HEK293 (cell line): ENCODE results near the gene SAC3D1.

ENCODE experiments used
- CTCF ChIA-PET: fragments of 350-600 bp; formaldehyde crosslinking; extraction: SDS; loops from one replicate; lab custom pipeline; 2021; ENCODE audit warnings: antibody characterized with exemption; lab: Yijun Ruan, JAX
- POLR2A ChIA-PET: fragments of 300-600 bp; formaldehyde crosslinking; extraction: SDS; loops from one replicate; lab custom pipeline; 2020; ENCODE audit warnings: antibody characterized with exemption, inconsistent platforms; lab: Yijun Ruan, JAX
- H3K27ac ChIP-seq: fragments of 200-500 bp; sonication (Bioruptor generic); 2 replicates; pipeline ENCODE4 v1.5.1; 2014; ENCODE audit warnings: low read depth, low read length, control low read depth, inconsistent platforms; ENCODE audit errors: extremely low read depth
- H3K36me3 ChIP-seq, 2 experiments: fragments of 200-500 bp in 1 of 2; sonication (Bioruptor generic) in 1 of 2; 1 replicate in 1 of 2; 2 replicates in 1 of 2; pipeline ENCODE4 v1.5.1; 2014 to 2017; ENCODE audit warnings: inconsistent platforms in 2 of 2, low read length in 2 of 2; ENCODE audit not compliant: control insufficient read depth in 2 of 2, insufficient read depth in 1 of 2
- H3K4me1 ChIP-seq: fragments of 200-500 bp; sonication (Bioruptor generic); 2 replicates; pipeline ENCODE4 v1.5.1; 2014; ENCODE audit warnings: mild to moderate bottlenecking, low read length, inconsistent platforms; ENCODE audit not compliant: control insufficient read depth, insufficient read depth
- H3K4me3 ChIP-seq: 2 replicates; pipeline ENCODE4 v1.5.1; 2011; ENCODE audit warnings: low read depth, mild to moderate bottlenecking, control low read depth, low read length, moderate library complexity
- H3K9me3 ChIP-seq: fragments of 200-500 bp; sonication (Bioruptor generic); 2 replicates; pipeline ENCODE4 v1.5.1; 2014; ENCODE audit warnings: low read depth, low read length, inconsistent platforms; ENCODE audit not compliant: control insufficient read depth, insufficient read depth
- EGR2 ChIP-seq: fragments of 450-650 bp; formaldehyde crosslinking; IDR thresholded peaks from 2 replicates; pipeline ENCODE4 v1.5.1; 2016; ENCODE audit warnings: low read depth, missing biosample characterization, missing genetic modification characterization
- SP7 ChIP-seq: fragments of 450-650 bp; formaldehyde crosslinking; IDR thresholded peaks from 2 replicates; pipeline ENCODE4 v1.5.1; 2016; ENCODE audit warnings: missing biosample characterization, missing genetic modification characterization
- YY2 ChIP-seq: fragments of 450-650 bp; formaldehyde crosslinking; IDR thresholded peaks from 2 replicates; pipeline ENCODE4 v1.5.1; 2016; ENCODE audit warnings: missing biosample characterization, missing genetic modification characterization
- ZBTB7A ChIP-seq: fragments of 450-650 bp; formaldehyde crosslinking; IDR thresholded peaks from 2 replicates; pipeline ENCODE4 v1.5.1; 2016; ENCODE audit warnings: low read depth, missing biosample characterization, missing genetic modification characterization
- ZBTB8A ChIP-seq: fragments of 450-650 bp; formaldehyde crosslinking; IDR thresholded peaks from 2 replicates; pipeline ENCODE4 v1.5.1; 2016; ENCODE audit warnings: missing biosample characterization, missing genetic modification characterization
- ZFHX2 ChIP-seq: fragments of 450-650 bp; formaldehyde crosslinking; conservative IDR thresholded peaks from 2 replicates; pipeline ENCODE4 v1.5.1; 2016; ENCODE audit warnings: missing biosample characterization, missing genetic modification characterization
- ZNF10 ChIP-seq: fragments of 450-650 bp; formaldehyde crosslinking; IDR thresholded peaks from 2 replicates; pipeline ENCODE4 v1.5.1; 2017; ENCODE audit warnings: missing biosample characterization, missing genetic modification characterization
- ZNF121 ChIP-seq: fragments of 450-650 bp; formaldehyde crosslinking; IDR thresholded peaks from 2 replicates; pipeline ENCODE4 v1.5.1; 2016; ENCODE audit warnings: missing biosample characterization, missing genetic modification characterization
- ZNF133 ChIP-seq: fragments of 450-650 bp; formaldehyde crosslinking; IDR thresholded peaks from 2 replicates; pipeline ENCODE4 v1.5.1; 2016; ENCODE audit warnings: missing biosample characterization, missing genetic modification characterization
- ZNF2 ChIP-seq: fragments of 450-650 bp; formaldehyde crosslinking; IDR thresholded peaks from 2 replicates; pipeline ENCODE4 v1.5.1; 2016; ENCODE audit warnings: missing biosample characterization, missing genetic modification characterization
- ZNF239 ChIP-seq: fragments of 450-650 bp; formaldehyde crosslinking; IDR thresholded peaks from 2 replicates; pipeline ENCODE4 v1.5.1; 2016; ENCODE audit warnings: missing biosample characterization, missing genetic modification characterization
- ZNF266 ChIP-seq: fragments of 450-650 bp; formaldehyde crosslinking; IDR thresholded peaks from 2 replicates; pipeline ENCODE4 v1.5.1; 2016; ENCODE audit warnings: missing biosample characterization, missing genetic modification characterization, low read depth
- ZNF560 ChIP-seq: fragments of 450-650 bp; formaldehyde crosslinking; IDR thresholded peaks from 2 replicates; pipeline ENCODE4 v1.5.1; 2017; ENCODE audit warnings: missing biosample characterization, missing genetic modification characterization, borderline replicate concordance
- ZNF776 ChIP-seq: fragments of 450-650 bp; formaldehyde crosslinking; IDR thresholded peaks from 2 replicates; pipeline ENCODE4 v1.5.0; 2017; ENCODE audit warnings: missing biosample characterization, missing genetic modification characterization, borderline replicate concordance
- ZNF830 ChIP-seq: fragments of 450-650 bp; IDR thresholded peaks from 2 replicates; pipeline ENCODE4 v1.5.0; 2018; ENCODE audit warnings: missing biosample characterization, missing genetic modification characterization, low read depth, mild to moderate bottlenecking, moderate library complexity
- TF ChIP-seq, protein P1 (sequence below): fragments of 450-650 bp; formaldehyde crosslinking; IDR thresholded peaks from 2 replicates; pipeline ENCODE4 v1.5.1; 2016; ENCODE audit warnings: missing biosample characterization, missing genetic modification characterization
- TF ChIP-seq, protein P2 (sequence below): fragments of 450-650 bp; formaldehyde crosslinking; IDR thresholded peaks from 2 replicates; pipeline ENCODE4 v1.5.1; 2017; ENCODE audit warnings: missing biosample characterization, missing genetic modification characterization
- TF ChIP-seq, protein P3 (sequence below): fragments of 450-650 bp; formaldehyde crosslinking; IDR thresholded peaks from 2 replicates; pipeline ENCODE4 v1.5.1; 2016; ENCODE audit warnings: missing biosample characterization, missing genetic modification characterization
- TF ChIP-seq, protein P4 (sequence below): IDR thresholded peaks from 2 replicates; pipeline ENCODE4 v1.6.1; 2011; ENCODE audit warnings: mild to moderate bottlenecking, low read depth, low read length, borderline replicate concordance

Gene SAC3D1

DNA sequence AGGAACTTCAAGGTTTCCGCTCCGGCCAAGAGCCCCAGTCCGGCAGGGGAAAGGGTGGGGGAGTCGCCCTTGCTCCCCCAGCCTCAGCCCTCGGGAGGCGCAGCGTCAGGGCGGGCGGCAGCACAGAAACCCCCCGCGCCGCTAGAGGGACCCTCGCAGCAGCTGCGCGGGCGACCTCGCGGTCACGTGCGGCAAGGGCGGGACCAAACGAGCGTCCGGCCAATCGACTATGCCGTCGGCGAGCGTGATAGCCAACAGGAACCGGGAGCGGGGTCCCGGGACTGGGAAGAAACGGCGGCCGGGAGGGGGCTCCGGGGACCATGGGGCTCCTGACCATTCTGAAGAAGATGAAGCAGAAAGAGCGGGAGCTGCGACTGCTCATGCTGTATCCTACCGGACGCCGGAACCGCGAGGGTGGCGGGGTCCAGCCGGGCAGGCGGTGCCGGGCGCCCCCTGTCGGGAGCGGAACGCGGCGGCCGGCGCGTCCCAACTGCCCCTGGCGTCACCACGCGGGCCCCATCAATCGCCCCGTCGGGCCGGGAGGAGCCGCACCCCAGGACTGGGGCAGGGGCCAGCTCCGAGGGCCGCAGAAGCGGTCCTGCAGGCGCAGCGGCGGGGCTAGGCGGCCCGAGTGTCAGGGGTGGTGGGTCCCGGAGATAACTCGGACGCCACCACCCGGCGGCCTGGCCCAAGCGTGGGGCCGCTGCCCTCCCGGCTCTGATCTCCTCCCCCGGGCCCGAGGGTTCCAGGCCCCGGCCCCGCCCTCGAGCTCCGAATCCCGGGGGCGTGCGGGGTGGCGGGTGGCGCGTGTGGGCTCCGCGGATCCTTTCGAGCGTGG, 26.9 kb upstream of the SAC3D1 start, which contains the start of gene ARL2 (continued):
- TF ChIP-seq ZNF776 (tag by site-specific recombination) (no peak), ZNF239 (tag by site-specific recombination) (no peak), ZBTB7A (tag by site-specific recombination) (peak; percentile 69; the same call in 1 of the 2 replicates), ZNF133 (tag by site-specific recombination) (no peak)
- TF ChIP-seq, protein P1, sequence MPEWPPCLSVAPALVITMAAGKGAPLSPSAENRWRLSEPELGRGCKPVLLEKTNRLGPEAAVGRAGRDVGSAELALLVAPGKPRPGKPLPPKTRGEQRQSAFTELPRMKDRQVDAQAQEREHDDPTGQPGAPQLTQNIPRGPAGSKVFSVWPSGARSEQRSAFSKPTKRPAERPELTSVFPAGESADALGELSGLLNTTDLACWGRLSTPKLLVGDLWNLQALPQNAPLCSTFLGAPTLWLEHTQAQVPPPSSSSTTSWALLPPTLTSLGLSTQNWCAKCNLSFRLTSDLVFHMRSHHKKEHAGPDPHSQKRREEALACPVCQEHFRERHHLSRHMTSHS, result no peak

DNA sequence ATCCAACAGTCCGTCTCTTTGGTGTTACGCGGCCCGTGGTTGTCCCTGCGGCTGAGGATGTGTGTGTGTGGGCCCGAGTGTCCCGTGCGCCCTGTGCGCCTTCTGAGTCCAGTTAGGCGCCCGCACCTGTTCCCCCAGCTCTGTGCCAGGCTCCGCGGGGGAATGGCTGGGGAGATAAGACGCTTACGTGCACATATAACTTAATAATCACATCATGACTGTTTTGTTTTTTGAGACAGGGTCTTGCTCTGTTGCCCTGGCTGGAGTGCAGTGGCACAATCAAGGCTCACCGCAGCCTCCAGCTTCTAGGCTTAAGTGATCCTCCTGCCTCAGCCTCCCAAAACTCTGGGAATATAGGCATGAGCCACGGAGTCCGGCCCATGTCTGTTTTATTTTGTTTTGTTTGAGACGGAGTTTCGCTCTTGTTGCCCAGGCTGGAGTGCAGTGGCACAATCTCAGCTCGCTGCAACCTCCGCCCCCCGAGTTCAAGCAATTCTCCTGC, 26.2 kb upstream of the SAC3D1 start:
- Histone ChIP-seq H3K36me3 (peaks cover 0 to 33% of the 10 kb centered on the region in 2 experiments; a peak in 2 of 3 replicates), H3K4me1 (no peaks in the 10 kb centered on the region), H3K27ac (peak overlapping the region; percentile 86), H3K9me3 (no peaks in the 10 kb centered on the region), H3K4me3 (peak overlapping the region; percentile 77)
- ChIA-PET POLR2A (interaction anchor here (0.6 to 1.6 kb wide), 9 partner anchors 12 to 120 kb away, joined by 3 to 7 read pairs (median 5); partner anchors contain the start of genes FAU, MRPL49, PPP2R5B and SAC3D1), CTCF (interaction anchor here (0.6 to 2.7 kb wide), 29 partner anchors 10 to 515 kb away, joined by 3 to 24 read pairs (median 4); partner anchors contain the start of genes BATF2, CAPN1, SAC3D1 and SNX15)
- TF ChIP-seq, protein P1, result no peak
- TF ChIP-seq, protein P2, sequence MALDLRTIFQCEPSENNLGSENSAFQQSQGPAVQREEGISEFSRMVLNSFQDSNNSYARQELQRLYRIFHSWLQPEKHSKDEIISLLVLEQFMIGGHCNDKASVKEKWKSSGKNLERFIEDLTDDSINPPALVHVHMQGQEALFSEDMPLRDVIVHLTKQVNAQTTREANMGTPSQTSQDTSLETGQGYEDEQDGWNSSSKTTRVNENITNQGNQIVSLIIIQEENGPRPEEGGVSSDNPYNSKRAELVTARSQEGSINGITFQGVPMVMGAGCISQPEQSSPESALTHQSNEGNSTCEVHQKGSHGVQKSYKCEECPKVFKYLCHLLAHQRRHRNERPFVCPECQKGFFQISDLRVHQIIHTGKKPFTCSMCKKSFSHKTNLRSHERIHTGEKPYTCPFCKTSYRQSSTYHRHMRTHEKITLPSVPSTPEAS, result no peak
- TF ChIP-seq ZBTB8A (tag by site-specific recombination) (peak; percentile 79), ZNF121 (peak; percentile 97)

DNA sequence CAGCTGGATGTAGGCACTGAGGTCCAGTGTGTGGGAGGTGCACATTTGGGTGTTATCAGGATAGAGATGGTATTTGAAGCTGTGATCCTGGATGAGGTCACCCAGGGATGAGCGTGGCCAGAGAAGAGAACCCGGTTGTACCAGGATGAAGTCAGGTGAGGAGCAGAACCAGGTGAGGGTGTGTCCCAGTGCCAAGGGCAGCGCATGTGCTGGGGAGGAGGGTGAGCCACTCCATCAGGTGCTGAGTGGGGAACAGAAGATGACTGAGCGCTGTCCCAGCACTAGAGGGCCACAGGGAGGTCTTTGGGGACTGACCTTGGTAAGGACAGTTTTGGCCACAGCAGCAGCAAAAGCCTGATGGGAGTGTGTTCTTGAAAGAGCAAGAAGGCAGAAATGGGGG, 24.3 kb upstream of the SAC3D1 start:
- peaks cover 0 to 48% of the 10 kb centered on the region in 2 experiments; a peak in 2 of 3 replicates for H3K36me3 ChIP-seq
- ChIA-PET POLR2A (interaction anchor here (0.5 to 1.9 kb wide), 3 partner anchors 9 to 96 kb away, joined by 3 to 6 read pairs (median 3); no protein-coding TSS in a partner anchor), CTCF (interaction anchor here (0.6 kb wide), 1 partner anchor 134 kb away, joined by 6 read pairs; no protein-coding TSS in a partner anchor)
- H3K4me3 ChIP-seq, result no peak overlapping the region
- no peak overlapping the region for H3K27ac ChIP-seq
- H3K4me1 ChIP-seq, result no peaks in the 10 kb centered on the region
- no peaks in the 10 kb centered on the region for H3K9me3 ChIP-seq
- peak; percentile 47; the same call in 1 of the 2 replicates for TF ChIP-seq ZFHX2 (tag by site-specific recombination)
- TF ChIP-seq SP7 (tag by site-specific recombination), result no peak
- 0 out of 2 replicates have a peak, but pooled peaks have one; percentile 50 for TF ChIP-seq ZNF10
- 0 out of 2 replicates have a peak, but pooled peaks have one; percentile 8 for TF ChIP-seq EGR2 (tag by site-specific recombination)

DNA sequence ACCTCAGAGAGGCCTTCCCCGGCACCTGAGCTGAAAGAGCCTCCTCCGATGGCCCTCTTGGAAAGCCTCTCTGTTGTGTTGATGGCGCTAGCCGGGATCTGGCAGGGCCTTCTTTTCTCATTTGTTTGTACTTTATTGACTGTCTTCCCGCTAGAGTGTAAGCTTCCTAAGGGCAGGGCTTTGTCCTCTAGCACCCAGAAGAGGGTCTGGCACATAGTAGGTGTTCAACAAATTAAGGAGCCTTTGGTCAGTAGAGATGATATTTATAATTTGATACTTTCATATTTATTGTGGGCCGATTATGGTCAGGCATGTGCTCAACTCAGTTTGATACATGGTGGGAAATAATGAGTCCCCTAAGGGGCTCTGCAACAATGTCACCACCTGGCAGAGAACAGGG, 23.1 kb upstream of the SAC3D1 start:
- Histone ChIP-seq H3K9me3 (no peaks in the 10 kb centered on the region), H3K36me3 (peaks cover 0 to 54% of the 10 kb centered on the region in 2 experiments; a peak in 2 of 3 replicates), H3K4me3 (no peak overlapping the region), H3K27ac (no peak overlapping the region), H3K4me1 (no peaks in the 10 kb centered on the region)
- POLR2A ChIA-PET, result interaction anchor here (0.8 to 1.6 kb wide), 2 partner anchors 10 to 94 kb away, joined by 3 read pairs; partner anchors contain the start of gene SNX15
- CTCF ChIA-PET, result interaction anchor here (0.6 to 1.2 kb wide), 2 partner anchors 94 to 365 kb away, joined by 3 read pairs; partner anchors contain the start of genes SLC25A45 and TM7SF2
- TF ChIP-seq ZNF830 (tag by site-specific recombination) (no peak), ZNF2 (tag by site-specific recombination) (no peak), YY2 (tag by site-specific recombination) (no peak), ZNF266 (tag by site-specific recombination) (no peak), ZNF560 (tag by site-specific recombination) (no peak)
- TF ChIP-seq, protein P3, sequence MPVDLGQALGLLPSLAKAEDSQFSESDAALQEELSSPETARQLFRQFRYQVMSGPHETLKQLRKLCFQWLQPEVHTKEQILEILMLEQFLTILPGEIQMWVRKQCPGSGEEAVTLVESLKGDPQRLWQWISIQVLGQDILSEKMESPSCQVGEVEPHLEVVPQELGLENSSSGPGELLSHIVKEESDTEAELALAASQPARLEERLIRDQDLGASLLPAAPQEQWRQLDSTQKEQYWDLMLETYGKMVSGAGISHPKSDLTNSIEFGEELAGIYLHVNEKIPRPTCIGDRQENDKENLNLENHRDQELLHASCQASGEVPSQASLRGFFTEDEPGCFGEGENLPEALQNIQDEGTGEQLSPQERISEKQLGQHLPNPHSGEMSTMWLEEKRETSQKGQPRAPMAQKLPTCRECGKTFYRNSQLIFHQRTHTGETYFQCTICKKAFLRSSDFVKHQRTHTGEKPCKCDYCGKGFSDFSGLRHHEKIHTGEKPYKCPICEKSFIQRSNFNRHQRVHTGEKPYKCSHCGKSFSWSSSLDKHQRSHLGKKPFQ (tag by site-specific recombination), result no peak
- TF ChIP-seq, protein P4, sequence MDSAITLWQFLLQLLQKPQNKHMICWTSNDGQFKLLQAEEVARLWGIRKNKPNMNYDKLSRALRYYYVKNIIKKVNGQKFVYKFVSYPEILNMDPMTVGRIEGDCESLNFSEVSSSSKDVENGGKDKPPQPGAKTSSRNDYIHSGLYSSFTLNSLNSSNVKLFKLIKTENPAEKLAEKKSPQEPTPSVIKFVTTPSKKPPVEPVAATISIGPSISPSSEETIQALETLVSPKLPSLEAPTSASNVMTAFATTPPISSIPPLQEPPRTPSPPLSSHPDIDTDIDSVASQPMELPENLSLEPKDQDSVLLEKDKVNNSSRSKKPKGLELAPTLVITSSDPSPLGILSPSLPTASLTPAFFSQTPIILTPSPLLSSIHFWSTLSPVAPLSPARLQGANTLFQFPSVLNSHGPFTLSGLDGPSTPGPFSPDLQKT, result no peak
